Activated T-cell treated with anti-CD3 and anti-CD28 coated beads, Interleukin-2, amount 50 U/mL, for 24 hours (primary cell): Measurements from ENCODE around the gene TIAM1.

Source experiments
- DNase-seq: peaks from one replicate; pipeline ENCODE4 v3.0.0-alpha.2; 2020
- H3K27ac Mint-ChIP-seq: 2 replicates; pipeline ENCODE4 v1.8.0; 2020; ENCODE audit warnings: mild to moderate bottlenecking, mixed read lengths
- H3K27me3 Mint-ChIP-seq: 2 replicates; pipeline ENCODE4 v1.8.0; 2020; ENCODE audit warnings: mixed read lengths
- H3K36me3 Mint-ChIP-seq: 2 replicates; pipeline ENCODE4 v1.8.0; 2020; ENCODE audit warnings: low read depth, mixed read lengths
- H3K4me1 Mint-ChIP-seq: 2 replicates; pipeline ENCODE4 v1.8.0; 2020; ENCODE audit warnings: low read depth, mixed read lengths
- H3K4me3 Mint-ChIP-seq: 2 replicates; pipeline ENCODE4 v1.8.0; 2020; ENCODE audit warnings: mild to moderate bottlenecking, moderate library complexity, mixed read lengths
- H3K9me3 Mint-ChIP-seq: 2 replicates; pipeline ENCODE4 v1.8.0; 2020; ENCODE audit warnings: mixed read lengths

TIAM1 gene

DNA sequence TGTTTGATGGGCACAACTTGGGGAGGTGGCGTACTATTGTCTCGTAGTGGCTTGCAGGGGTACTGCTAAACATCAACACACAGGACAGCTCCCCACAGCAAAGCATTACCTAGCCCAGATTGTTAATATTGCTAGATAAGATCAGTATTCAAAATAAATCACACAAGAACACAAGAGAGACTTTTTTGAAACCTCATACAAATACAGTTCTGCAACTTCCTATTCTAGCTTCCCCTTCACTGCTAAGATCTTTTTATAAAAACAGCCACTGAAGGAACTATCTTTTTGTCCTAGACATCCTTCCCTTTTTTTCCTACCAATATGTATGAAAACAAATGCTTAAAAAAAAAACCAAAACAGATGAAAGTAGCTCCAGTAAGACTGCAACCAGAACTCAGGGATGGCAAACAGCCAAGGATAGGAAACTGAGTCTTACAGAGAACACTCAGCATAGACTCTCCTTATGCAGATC lies 167.9 kb downstream of the TIAM1 start:
- Mint-ChIP-seq H3K4me1 (peaks cover 82% of the 10 kb centered on the region), H3K36me3 (peaks cover 87% of the 10 kb centered on the region), H3K4me3 (peak overlapping the region; percentile 24), H3K27me3 (no peaks in the 10 kb centered on the region), H3K27ac (peak overlapping the region; percentile 83), H3K9me3 (no peaks in the 10 kb centered on the region)
- DNase-seq = no peak

GRCh38 chr21:31173881-31174555 lies 170.0 kb downstream of the TIAM1 start:
- Mint-ChIP-seq H3K36me3 (peaks cover 85% of the 10 kb centered on the region), H3K4me3 (peak overlapping the region; percentile 67)

DNA sequence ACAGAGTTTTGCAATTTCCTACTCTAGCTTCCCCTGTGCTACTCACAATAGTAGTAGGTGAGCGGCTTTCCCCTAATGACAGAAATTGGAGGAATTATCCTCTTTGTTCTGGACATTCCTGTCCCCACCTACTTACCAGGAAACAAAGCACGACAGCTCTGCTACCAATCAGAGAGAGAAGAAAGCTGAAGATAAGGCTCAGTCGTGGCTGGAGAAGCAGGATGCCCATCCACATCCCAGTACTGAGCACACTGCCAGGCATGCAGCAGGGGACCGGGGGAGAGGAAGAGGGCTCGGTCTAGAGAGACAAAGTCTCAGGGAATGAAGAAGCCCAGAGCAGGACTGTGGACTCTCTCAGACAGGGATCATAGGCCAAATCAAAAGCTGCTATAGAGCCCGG lies 171.7 kb downstream of the TIAM1 start:
- H3K4me3 Mint-ChIP-seq = no peak overlapping the region
- peaks cover 82% of the 10 kb centered on the region for H3K4me1 Mint-ChIP-seq
- H3K36me3 Mint-ChIP-seq = peaks cover 84% of the 10 kb centered on the region
- peak overlapping the region; percentile 66 for H3K27ac Mint-ChIP-seq
- H3K9me3 Mint-ChIP-seq = no peaks in the 10 kb centered on the region
- H3K27me3 Mint-ChIP-seq = no peaks in the 10 kb centered on the region
- DNase-seq = no peak

More at GRCh38 chr21:31173881-31174555, 170.0 kb downstream of the TIAM1 start:
- no peaks in the 10 kb centered on the region for H3K27me3 Mint-ChIP-seq
- peaks cover 84% of the 10 kb centered on the region for H3K4me1 Mint-ChIP-seq
- peak; percentile 55 for DNase-seq
- no peaks in the 10 kb centered on the region for H3K9me3 Mint-ChIP-seq
- H3K27ac Mint-ChIP-seq = peak overlapping the region; percentile 91

DNA sequence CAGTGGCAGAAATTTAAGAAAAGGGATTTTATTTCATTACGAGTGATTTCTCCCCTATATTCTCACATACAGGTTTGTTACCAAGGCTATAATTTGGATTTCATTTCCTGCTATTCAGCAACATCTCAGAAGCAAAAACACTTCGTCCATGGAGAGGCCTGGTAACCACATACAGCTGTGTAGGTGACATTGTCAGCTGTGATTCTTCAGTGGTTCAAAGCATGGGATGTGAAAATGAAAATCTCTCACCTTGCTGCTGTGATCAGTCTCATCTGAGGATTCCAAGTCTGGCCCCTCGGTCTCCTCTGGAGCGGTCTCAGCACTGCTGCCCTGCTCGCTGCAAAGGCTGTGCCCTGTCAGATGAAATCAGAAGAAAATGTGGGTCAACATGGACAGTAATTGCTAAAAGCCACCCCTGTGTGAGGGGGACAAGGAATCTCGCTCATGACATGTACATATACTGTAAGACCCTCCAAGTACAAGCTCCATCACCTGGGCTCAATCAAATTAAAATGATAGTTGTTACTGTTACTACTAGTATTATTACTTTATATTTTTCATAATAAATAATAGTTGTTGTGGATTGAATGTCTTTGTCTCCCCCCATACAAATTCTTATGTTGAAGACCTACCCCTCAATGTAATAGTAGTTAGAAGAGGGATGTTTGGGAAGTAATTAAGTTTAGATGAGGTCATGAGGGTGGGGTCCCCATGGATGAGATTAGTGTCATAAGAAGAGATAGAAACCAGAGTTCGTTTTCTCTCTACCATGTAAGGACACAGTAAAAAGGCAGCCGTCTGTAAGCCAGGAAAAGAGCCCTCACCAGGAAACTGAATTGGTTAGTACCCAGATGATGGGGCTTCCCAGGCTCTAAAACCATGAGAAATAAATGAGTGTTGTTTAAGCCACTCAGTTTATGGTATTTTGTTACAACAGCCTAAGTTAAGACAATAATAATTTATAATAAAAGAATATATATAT lies 179.1 kb downstream of the TIAM1 start:
- no peak for DNase-seq
- Mint-ChIP-seq H3K4me1 (peaks cover 80% of the 10 kb centered on the region), H3K36me3 (peaks cover 80% of the 10 kb centered on the region), H3K4me3 (no peak overlapping the region), H3K27ac (peak overlapping the region; percentile 87), H3K9me3 (no peaks in the 10 kb centered on the region), H3K27me3 (no peaks in the 10 kb centered on the region)

DNA sequence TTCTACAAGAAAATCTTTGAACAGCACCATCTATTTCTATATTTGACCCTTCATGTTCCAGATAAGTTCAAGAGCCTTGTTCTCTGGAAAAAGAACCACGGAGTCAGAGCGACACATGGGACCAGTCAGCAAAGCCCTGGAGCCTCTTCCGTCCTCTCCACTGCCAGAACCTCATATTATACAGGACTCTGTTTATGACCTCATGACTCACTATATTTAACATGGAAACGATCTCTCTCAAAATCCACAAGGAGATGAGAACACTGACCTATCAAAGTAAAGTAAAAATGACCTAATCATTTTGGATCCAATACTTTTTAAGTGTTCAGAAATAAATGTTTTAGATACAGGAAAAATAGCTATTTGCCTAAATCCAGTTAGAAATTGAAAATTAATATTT lies 181.2 kb downstream of the TIAM1 start:
- Mint-ChIP-seq H3K9me3 (peaks cover 1% of the 10 kb centered on the region), H3K4me3 (peak overlapping the region; percentile 16), H3K27me3 (no peaks in the 10 kb centered on the region), H3K36me3 (peaks cover 82% of the 10 kb centered on the region), H3K27ac (peak overlapping the region; percentile 73), H3K4me1 (peaks cover 87% of the 10 kb centered on the region)
- DNase-seq = no peak

GRCh38 chr21:31162079-31162699 lies 181.9 kb downstream of the TIAM1 start:
- no peak for DNase-seq
- Mint-ChIP-seq H3K27ac (peak overlapping the region; percentile 73), H3K27me3 (no peaks in the 10 kb centered on the region), H3K9me3 (peaks cover 4% of the 10 kb centered on the region), H3K4me3 (peak overlapping the region; percentile 16), H3K36me3 (peaks cover 82% of the 10 kb centered on the region), H3K4me1 (peaks cover 86% of the 10 kb centered on the region)

DNA sequence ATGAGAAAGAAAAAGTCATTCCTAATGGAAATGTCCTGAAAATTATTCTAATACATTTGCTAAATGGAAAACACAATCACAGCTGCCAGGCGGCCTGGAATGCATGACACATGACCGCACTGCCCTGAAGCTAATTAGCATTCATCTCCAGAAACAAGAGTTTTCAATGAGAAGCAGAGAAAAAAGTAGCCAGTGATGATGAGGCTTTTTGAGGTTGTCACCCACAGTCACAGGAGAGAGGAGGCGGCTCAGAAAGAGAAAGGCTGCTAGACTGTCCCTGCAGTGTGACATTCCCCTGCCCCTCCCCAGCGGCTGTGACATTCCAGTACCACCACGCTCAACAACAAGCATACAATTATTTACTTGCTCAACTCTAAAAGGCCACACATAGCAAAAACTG lies 182.9 kb downstream of the TIAM1 start:
- peaks cover 84% of the 10 kb centered on the region for H3K36me3 Mint-ChIP-seq
- H3K4me3 Mint-ChIP-seq = no peak overlapping the region
- no peak for DNase-seq
- peaks cover 4% of the 10 kb centered on the region for H3K9me3 Mint-ChIP-seq
- peak overlapping the region; percentile 73 for H3K27ac Mint-ChIP-seq
- no peaks in the 10 kb centered on the region for H3K27me3 Mint-ChIP-seq
- H3K4me1 Mint-ChIP-seq = peaks cover 88% of the 10 kb centered on the region

DNA sequence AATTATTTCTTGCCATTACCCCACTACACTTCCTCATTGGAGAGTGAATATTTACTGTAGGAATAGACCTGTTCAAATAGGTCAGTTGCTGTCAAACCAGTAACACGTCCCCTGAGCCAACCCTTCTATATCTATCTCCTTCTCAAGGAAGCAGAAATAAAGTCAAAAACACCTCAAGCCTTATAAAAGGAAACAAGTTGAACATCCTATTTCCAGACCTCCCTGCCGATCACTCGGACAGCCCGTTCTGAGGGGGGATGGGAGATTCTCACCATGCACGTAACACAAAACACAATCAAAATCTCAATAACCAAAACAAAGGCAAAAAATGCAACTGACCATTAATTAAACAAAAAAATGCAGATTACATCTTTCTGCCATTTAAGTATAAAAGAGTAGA lies 184.3 kb downstream of the TIAM1 start:
- no peak for DNase-seq
- H3K9me3 Mint-ChIP-seq = peaks cover 4% of the 10 kb centered on the region
- peak overlapping the region; percentile 73 for H3K27ac Mint-ChIP-seq
- peaks cover 84% of the 10 kb centered on the region for H3K36me3 Mint-ChIP-seq
- H3K4me3 Mint-ChIP-seq = peak overlapping the region; percentile 41
- no peaks in the 10 kb centered on the region for H3K27me3 Mint-ChIP-seq
- peaks cover 85% of the 10 kb centered on the region for H3K4me1 Mint-ChIP-seq

- Mint-ChIP-seq H3K27me3 (no peaks in the 10 kb centered on the region), H3K4me3 (peak overlapping the region; percentile 5), H3K27ac (peak overlapping the region; percentile 73), H3K9me3 (peaks cover 4% of the 10 kb centered on the region), H3K4me1 (peaks cover 84% of the 10 kb centered on the region), H3K36me3 (peaks cover 84% of the 10 kb centered on the region)
- no peak for DNase-seq
These were observed 185.1 kb downstream of the TIAM1 start for GRCh38 chr21:31158789-31159581.

DNA sequence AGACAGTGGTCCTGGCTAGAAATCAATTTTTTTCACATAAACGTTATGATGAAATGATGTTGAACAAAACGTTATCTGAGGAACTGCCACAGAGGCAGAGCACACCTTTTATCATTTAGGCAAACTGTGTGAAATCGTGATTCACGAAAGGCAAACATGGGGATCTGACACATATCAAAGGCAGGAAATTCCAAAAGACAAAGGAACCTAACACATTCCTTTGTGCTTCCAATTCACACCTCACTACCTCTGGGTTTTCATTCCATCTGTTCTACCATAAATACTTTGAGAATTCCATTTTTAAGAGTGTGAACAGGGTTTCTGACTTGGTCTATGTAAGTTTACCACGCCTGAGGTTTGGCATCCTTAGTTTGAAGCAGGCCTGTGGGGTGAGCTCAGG lies 186.3 kb downstream of the TIAM1 start:
- Mint-ChIP-seq H3K4me3 (no peak overlapping the region), H3K36me3 (peaks cover 86% of the 10 kb centered on the region), H3K27ac (peak overlapping the region; percentile 37), H3K4me1 (peaks cover 82% of the 10 kb centered on the region), H3K9me3 (peaks cover 4% of the 10 kb centered on the region), H3K27me3 (no peaks in the 10 kb centered on the region)
- no peak for DNase-seq

GRCh38 chr21:31156662-31157061 lies 187.4 kb downstream of the TIAM1 start:
- Mint-ChIP-seq H3K36me3 (peaks cover 85% of the 10 kb centered on the region), H3K4me1 (peaks cover 79% of the 10 kb centered on the region), H3K4me3 (no peak overlapping the region), H3K27me3 (no peaks in the 10 kb centered on the region), H3K9me3 (peaks cover 4% of the 10 kb centered on the region), H3K27ac (peak overlapping the region; percentile 40)
- DNase-seq = no peak

DNA sequence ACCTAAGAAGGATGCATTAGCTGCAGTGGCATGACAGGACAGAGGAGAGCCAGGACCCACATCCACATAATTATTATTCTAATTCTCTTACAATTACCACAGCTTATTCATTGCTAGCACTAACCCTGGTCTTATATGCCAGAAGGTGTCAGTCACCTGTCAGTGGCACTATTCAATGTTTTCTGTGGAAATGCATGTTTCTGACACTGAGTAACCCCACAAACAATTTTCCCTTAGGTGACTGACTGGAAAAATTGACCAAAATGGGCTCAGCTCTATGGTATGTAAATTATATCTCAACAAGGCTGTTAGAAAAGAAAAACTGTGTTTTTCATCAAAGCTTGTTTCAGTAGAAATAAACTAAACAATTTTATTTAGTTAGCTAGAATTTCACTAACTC lies 187.9 kb downstream of the TIAM1 start:
- no peak for DNase-seq
- H3K27me3 Mint-ChIP-seq = no peaks in the 10 kb centered on the region
- H3K4me3 Mint-ChIP-seq = no peak overlapping the region
- peaks cover 4% of the 10 kb centered on the region for H3K9me3 Mint-ChIP-seq
- peaks cover 79% of the 10 kb centered on the region for H3K4me1 Mint-ChIP-seq
- peaks cover 85% of the 10 kb centered on the region for H3K36me3 Mint-ChIP-seq
- peak overlapping the region; percentile 40 for H3K27ac Mint-ChIP-seq

GRCh38 chr21:31151156-31152045 lies 192.7 kb downstream of the TIAM1 start:
- no peak for DNase-seq
- H3K4me3 Mint-ChIP-seq = no peak overlapping the region
- peaks cover 87% of the 10 kb centered on the region for H3K36me3 Mint-ChIP-seq
- H3K4me1 Mint-ChIP-seq = peaks cover 63% of the 10 kb centered on the region
- H3K9me3 Mint-ChIP-seq = no peaks in the 10 kb centered on the region
- no peak overlapping the region for H3K27ac Mint-ChIP-seq
- no peaks in the 10 kb centered on the region for H3K27me3 Mint-ChIP-seq
